H1 (cell line): Measurements from ENCODE around the gene ASAP3. TPM values are rescaled to one million over a fixed set of nuclear protein-coding genes. Genes with fewer than 3 reads are reported as not detected.

Experiments
- CTCF ChIA-PET: fragments of 300-600 bp; sonication (Branson Sonifier 250); formaldehyde crosslinking; loops from one replicate; lab custom pipeline; 2021; ENCODE audit not compliant: partially characterized antibody; lab: Charles Lee
- POLR2A ChIA-PET: fragments of 300-600 bp; sonication (Branson Sonifier 250); formaldehyde crosslinking; loops from one replicate; lab custom pipeline; 2021; ENCODE audit warnings: inconsistent platforms; ENCODE audit not compliant: partially characterized antibody; lab: Charles Lee
- DNase-seq, 2 experiments: peaks; one replicate each; pipeline versions ENCODE4 v3.0.0 to v3.0.0-alpha.2; 2010 to 2022; ENCODE audit warnings: low spot score in 2 of 2, low read depth in 1 of 2, mixed read lengths in 1 of 2
- FAIRE-seq: peaks from 2 replicates; lab custom pipeline; 2011; peaks lifted over from hg19 to GRCh38; lab: Jason Lieb, UNC
- H2AFZ ChIP-seq: 2 replicates; pipeline ENCODE4 v1.8.1; 2012; ENCODE audit warnings: low read length, inconsistent platforms
- H2AK5ac ChIP-seq: 2 replicates; pipeline ENCODE4 v1.6.1; 2013; ENCODE audit warnings: low read depth, low read length
- H2BK120ac ChIP-seq: replicated peaks from 2 replicates; pipeline ENCODE3; 2013; ENCODE audit warnings: low read depth, low read length, inconsistent platforms
- H2BK12ac ChIP-seq: 2 replicates; pipeline ENCODE4 v1.6.1; 2013; ENCODE audit warnings: low read depth, low read length
- H2BK15ac ChIP-seq: 2 replicates; pipeline ENCODE4 v1.6.1; 2013; ENCODE audit warnings: low read length
- H2BK20ac ChIP-seq: 2 replicates; pipeline ENCODE4 v1.6.1; 2013; ENCODE audit warnings: low read length
- H2BK5ac ChIP-seq: 2 replicates; pipeline ENCODE4 v1.6.1; 2013; ENCODE audit warnings: low read depth, low read length
- H3K14ac ChIP-seq: 2 replicates; pipeline ENCODE4 v1.6.1; 2013; ENCODE audit warnings: inconsistent platforms; ENCODE audit not compliant: insufficient read length
- H3K18ac ChIP-seq: 2 replicates; pipeline ENCODE4 v1.6.1; 2013; ENCODE audit warnings: low read length; ENCODE audit errors: extremely low read depth
- H3K23ac ChIP-seq: 2 replicates; pipeline ENCODE4 v1.6.1; 2013; ENCODE audit warnings: inconsistent platforms; ENCODE audit not compliant: insufficient read length
- H3K23me2 ChIP-seq: 2 replicates; pipeline ENCODE4 v1.6.1; 2013; ENCODE audit warnings: low read depth, low read length
- H3K27ac ChIP-seq: 2 replicates; pipeline ENCODE4 v1.6.1; 2011; ENCODE audit warnings: low read depth, low read length, inconsistent platforms
- H3K27me3 ChIP-seq, 4 experiments: replicated peaks in 1 of 4; 1 replicate in 1 of 4; 2 replicates in 3 of 4; pipeline versions ENCODE4 v1.6.1 to v1.8.1; 2011 to 2013; ENCODE audit warnings: low read length in 3 of 4, mild to moderate bottlenecking in 3 of 4, inconsistent platforms in 2 of 4, mixed read lengths in 2 of 4, moderate library complexity in 1 of 4; ENCODE audit not compliant: control insufficient read depth in 3 of 4, insufficient read depth in 3 of 4; ENCODE audit errors: extremely low read depth in 1 of 4
- H3K36me3 ChIP-seq, 4 experiments: 2 replicates each; pipeline versions ENCODE4 v1.6.1 to v1.8.1; 2011 to 2013; ENCODE audit warnings: mild to moderate bottlenecking in 4 of 4, low read length in 3 of 4, moderate library complexity in 2 of 4, control low read depth in 1 of 4, inconsistent platforms in 1 of 4; ENCODE audit not compliant: insufficient read depth in 4 of 4, control insufficient read depth in 2 of 4
- H3K4ac ChIP-seq: replicated peaks from 2 replicates; pipeline ENCODE3; 2013; ENCODE audit warnings: low read length, low read depth, mixed read lengths, inconsistent platforms; ENCODE audit not compliant: insufficient read length
- H3K4me1 ChIP-seq, 4 experiments: replicated peaks in 1 of 4; 1 replicate in 1 of 4; 2 replicates in 3 of 4; pipeline versions ENCODE4 v1.6.1 to v1.8.1; 2011 to 2013; ENCODE audit warnings: low read length in 3 of 4, inconsistent platforms in 2 of 4, mixed read lengths in 1 of 4; ENCODE audit not compliant: insufficient read depth in 4 of 4, control insufficient read depth in 3 of 4
- H3K4me2 ChIP-seq, 2 experiments: 2 replicates each; pipeline versions ENCODE4 v1.6.1 to v1.8.1; 2011 to 2013; ENCODE audit warnings: low read depth in 2 of 2, low read length in 2 of 2, control low read depth in 1 of 2, inconsistent platforms in 1 of 2, mild to moderate bottlenecking in 1 of 2; ENCODE audit not compliant: insufficient read depth in 1 of 2
- H3K4me3 ChIP-seq, 4 experiments: fragments of 200-600, 300-600 bp in 1 of 4; sonication (generic), shearing (Covaris generic), sonication (Bioruptor Twin) in 1 of 4; 2 replicates each; pipeline versions ENCODE4 v1.5.1 to v1.8.1; 2011 to 2016; ENCODE audit warnings: low read length in 4 of 4, low read depth in 3 of 4, control low read depth in 2 of 4, inconsistent platforms in 2 of 4, mild to moderate bottlenecking in 2 of 4, mixed read lengths in 1 of 4, moderate library complexity in 1 of 4; ENCODE audit not compliant: insufficient read depth in 2 of 4; ENCODE audit errors: extremely low read depth in 1 of 4
- H3K56ac ChIP-seq: replicated peaks from 2 replicates; pipeline ENCODE3; 2013; ENCODE audit warnings: low read depth, mild to moderate bottlenecking, mixed read lengths, low read length, inconsistent platforms; ENCODE audit not compliant: insufficient read length
- H3K79me1 ChIP-seq: 2 replicates; pipeline ENCODE4 v1.6.1; 2013; ENCODE audit warnings: low read depth, low read length, control low read depth
- H3K79me2 ChIP-seq, 2 experiments: 2 replicates each; pipeline versions ENCODE4 v1.6.1 to v1.8.1; 2012 to 2013; ENCODE audit warnings: low read length in 2 of 2, mild to moderate bottlenecking in 2 of 2, inconsistent platforms in 1 of 2; ENCODE audit not compliant: insufficient read depth in 2 of 2, control insufficient read depth in 1 of 2
- H3K9ac ChIP-seq, 4 experiments: replicated peaks in 1 of 4; 1 replicate in 1 of 4; 2 replicates in 3 of 4; pipeline versions ENCODE4 v1.6.1 to v1.8.1; 2011 to 2013; ENCODE audit warnings: low read depth in 3 of 4, low read length in 3 of 4, control low read depth in 2 of 4, mild to moderate bottlenecking in 2 of 4, moderate library complexity in 2 of 4, inconsistent platforms in 1 of 4; ENCODE audit errors: extremely low read depth in 1 of 4
- H3K9me3 ChIP-seq, 2 experiments: 2 replicates each; pipeline versions ENCODE4 v1.6.1 to v1.8.1; 2012 to 2013; ENCODE audit warnings: mild to moderate bottlenecking in 2 of 2, moderate library complexity in 2 of 2, control low read depth in 1 of 2, inconsistent platforms in 1 of 2, low read depth in 1 of 2, low read length in 1 of 2, mixed read lengths in 1 of 2; ENCODE audit not compliant: insufficient read depth in 2 of 2
- H4K20me1 ChIP-seq, 2 experiments: replicated peaks in 1 of 2; 2 replicates each; pipeline versions ENCODE3 to v1.8.1; 2011 to 2013; ENCODE audit warnings: inconsistent platforms in 2 of 2, low read length in 2 of 2, mild to moderate bottlenecking in 1 of 2; ENCODE audit not compliant: insufficient read depth in 2 of 2, control insufficient read depth in 1 of 2
- H4K5ac ChIP-seq: 2 replicates; pipeline ENCODE4 v1.6.1; 2013; ENCODE audit warnings: low read length, low read depth, mixed read lengths, inconsistent platforms; ENCODE audit not compliant: insufficient read length
- H4K8ac ChIP-seq: 2 replicates; pipeline ENCODE4 v1.8.0; 2013; ENCODE audit warnings: mild to moderate bottlenecking, moderate library complexity, low read length, inconsistent platforms; ENCODE audit not compliant: insufficient read depth; ENCODE audit errors: extremely low read depth
- H4K91ac ChIP-seq: replicated peaks from 2 replicates; pipeline ENCODE3; 2013; ENCODE audit warnings: low read length, mixed read lengths, inconsistent platforms; ENCODE audit not compliant: insufficient read length
- BRCA1 ChIP-seq: IDR thresholded peaks from 2 replicates; pipeline ENCODE4 v1.6.1; 2012; ENCODE audit warnings: low read depth, low read length, improper control_type of control experiment
- CHD1 ChIP-seq: IDR thresholded peaks from 2 replicates; pipeline ENCODE4 v1.6.1; 2012; ENCODE audit warnings: low read depth, low read length, improper control_type of control experiment
- EGR1 ChIP-seq: IDR thresholded peaks from 2 replicates; pipeline ENCODE4 v1.6.1; 2011; ENCODE audit warnings: low read depth, low read length, borderline replicate concordance
- GTF2F1 ChIP-seq: IDR thresholded peaks from 2 replicates; pipeline ENCODE4 v1.6.1; 2012; ENCODE audit warnings: low read depth, low read length, improper control_type of control experiment, borderline replicate concordance
- KDM5A ChIP-seq: fragments of 200-600 bp; IDR thresholded peaks from 2 replicates; pipeline ENCODE4 v1.7.1; 2012; ENCODE audit warnings: mild to moderate bottlenecking, low read length, inconsistent platforms, mixed read lengths
- MAX ChIP-seq: IDR thresholded peaks from 2 replicates; pipeline ENCODE4 v1.6.1; 2012; ENCODE audit warnings: inconsistent platforms
- TBP ChIP-seq: IDR thresholded peaks from 2 replicates; pipeline ENCODE4 v1.6.1; 2011; ENCODE audit warnings: low read depth, low read length, improper control_type of control experiment
- USF2 ChIP-seq: IDR thresholded peaks from 2 replicates; pipeline ENCODE4 v1.6.1; 2011; ENCODE audit warnings: low read length, improper control_type of control experiment
- YY1 ChIP-seq: IDR thresholded peaks from 2 replicates; pipeline ENCODE4 v1.6.1; 2011; ENCODE audit warnings: low read depth, mild to moderate bottlenecking, low read length
- WGBS, 2 experiments: shearing (Covaris generic) in 1 of 2; methylation state at CpG; one replicate each; pipeline versions ENCODE4 v1.1.6 to v1.1.7; 2013 to 2015; ENCODE audit warnings: low lambda C conversion rate in 2 of 2, mixed read lengths in 2 of 2, inconsistent platforms in 1 of 2, low coverage in 1 of 2, missing lambda C conversion rate in 1 of 2; ENCODE audit not compliant: insufficient replicate concordance in 2 of 2, insufficient coverage in 1 of 2, insufficient read length in 1 of 2; ENCODE audit errors: extremely low coverage in 1 of 2, missing lambda C conversion rate in 1 of 2; 5-methylcytosine and 5-hydroxymethylcytosine counted together
- polyA plus RNA-seq, 7 experiments: library from polyadenylated mRNA; depleted of rRNA in 3 of 7; stranded (reverse) in 5 of 7; unstranded in 2 of 7; fragments of >200 nt in 5 of 7; fragments of 200-250 nt in 2 of 7; gene quantifications; 1 replicate in 5 of 7; 2 replicates in 1 of 7; 4 replicates in 1 of 7; pipeline versions ENCODE4 v1.2.1 to v1.2.3, GENCODE V29; 2011 to 2013; ENCODE audit warnings: missing spikeins in 2 of 7, mixed read lengths in 2 of 7
- total RNA-seq: library from RNA; stranded (reverse); fragmentation: NEBNext Ultra II Directional; extraction: Animal tissue kit (Norgen Biotek cat#: 25700); gene quantifications from 2 replicates; pipeline ENCODE4 v1.2.1, GENCODE V29; 2021

ASAP3 gene
- total and polyA plus RNA-seq, 2 of the 8 experiments (the other 6 are each of a cell fraction or from before 2014, with no cell fraction given): 53.1 to 58.0 TPM

GRCh38 chr1:23527366-23527765 lies 43.4 kb upstream of the ASAP3 start:
- H3K18ac ChIP-seq: no peak overlapping the region
- no peaks in the 10 kb centered on the region for H3K9me3 ChIP-seq
- 90% methylated on average over 7 of the region's 7 CpGs; no CpG with 5 or more reads in 1 of the 2 experiments for WGBS, 2 experiments
- H3K4me3 ChIP-seq: no peak overlapping the region
- H2BK12ac ChIP-seq: 0 out of 2 replicates have a peak overlapping the region, but pooled peaks have one; percentile 9
- no peak overlapping the region for H2AFZ ChIP-seq
- H3K27me3 ChIP-seq: peaks cover 3 to 25% (median 17%) of the 10 kb centered on the region in 4 experiments
- H3K56ac ChIP-seq: no peak overlapping the region
- H3K23ac ChIP-seq: no peak overlapping the region
- no peak overlapping the region for H4K91ac ChIP-seq
- no peak overlapping the region for H3K14ac ChIP-seq
- no peak overlapping the region for H3K27ac ChIP-seq
- H3K9ac ChIP-seq: no peak overlapping the region
- FAIRE-seq: no peak
- H2BK5ac ChIP-seq: no peak overlapping the region
- no peak overlapping the region for H3K4ac ChIP-seq
- TF ChIP-seq TBP (no peak), GTF2F1 (no peak), MAX (no peak), USF2 (no peak), CHD1 (no peak), EGR1 (no peak), YY1 (no peak), KDM5A (no peak), BRCA1 (no peak)
- ChIA-PET POLR2A (interaction anchor here (0.7 to 1.5 kb wide), 5 partner anchors 9 to 183 kb away, joined by 3 to 7 read pairs (median 4); partner anchors contain the start of genes HNRNPR and RPL11), CTCF (interaction anchor here (0.6 to 16.2 kb wide), 12 partner anchors 8 to 142 kb away, joined by 3 to 230 read pairs (median 5); no protein-coding TSS in a partner anchor)
- H2AK5ac ChIP-seq: no peak overlapping the region
- H4K5ac ChIP-seq: no peak overlapping the region
- H2BK120ac ChIP-seq: no peak overlapping the region
- peaks cover 3 to 10% of the 10 kb centered on the region in 2 experiments for H4K20me1 ChIP-seq
- peaks cover 2% of the 10 kb centered on the region; the same call in 1 of the 2 replicates for H3K79me1 ChIP-seq
- peaks cover 0 to 3% of the 10 kb centered on the region in 2 experiments; a peak in 1 of 4 replicates for H3K79me2 ChIP-seq
- no peak overlapping the region for H2BK15ac ChIP-seq
- H4K8ac ChIP-seq: no peak overlapping the region
- no peaks in the 10 kb centered on the region for H3K36me3 ChIP-seq
- DNase-seq: no peak
- H3K23me2 ChIP-seq: peaks cover 8% of the 10 kb centered on the region; the same call in 1 of the 2 replicates
- H3K4me2 ChIP-seq: no peak overlapping the region
- peaks cover 9 to 25% (median 15%) of the 10 kb centered on the region in 4 experiments for H3K4me1 ChIP-seq
- no peak overlapping the region for H2BK20ac ChIP-seq
